Stromal cell of bone marrow (primary cell): ENCODE measurements around the gene PPFIA1.
"Not testable (repeated sequence)": the region's sequence is repeated elsewhere in the genome, so short reads cannot be mapped to it uniquely, and the experiment has no call there.

ENCODE experiments used
- DNase-seq: peaks from one replicate; pipeline ENCODE4 v3.0.0-alpha.2; 2012; ENCODE audit warnings: low read depth

PPFIA1 gene

DNA sequence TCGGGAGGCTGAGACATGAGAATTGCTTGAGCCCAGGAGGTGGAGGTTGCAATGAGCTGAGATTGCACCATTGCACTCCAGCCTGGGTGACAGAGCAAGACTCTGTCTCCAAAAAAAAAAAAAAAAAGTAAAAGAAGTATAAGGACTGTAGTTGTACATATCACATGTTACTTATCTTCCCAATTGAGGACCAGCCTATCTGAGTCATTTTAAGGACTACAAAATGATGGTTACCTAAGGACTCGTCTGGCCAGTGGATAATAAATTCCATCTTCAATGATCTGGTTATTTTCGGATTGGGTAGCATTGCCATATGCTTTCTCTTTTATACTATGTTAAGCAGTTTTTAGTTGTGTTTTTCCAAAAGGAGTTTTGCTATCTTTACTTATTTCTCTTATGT lies 55.3 kb downstream of the PPFIA1 start:
- DNase-seq = no peak

DNA sequence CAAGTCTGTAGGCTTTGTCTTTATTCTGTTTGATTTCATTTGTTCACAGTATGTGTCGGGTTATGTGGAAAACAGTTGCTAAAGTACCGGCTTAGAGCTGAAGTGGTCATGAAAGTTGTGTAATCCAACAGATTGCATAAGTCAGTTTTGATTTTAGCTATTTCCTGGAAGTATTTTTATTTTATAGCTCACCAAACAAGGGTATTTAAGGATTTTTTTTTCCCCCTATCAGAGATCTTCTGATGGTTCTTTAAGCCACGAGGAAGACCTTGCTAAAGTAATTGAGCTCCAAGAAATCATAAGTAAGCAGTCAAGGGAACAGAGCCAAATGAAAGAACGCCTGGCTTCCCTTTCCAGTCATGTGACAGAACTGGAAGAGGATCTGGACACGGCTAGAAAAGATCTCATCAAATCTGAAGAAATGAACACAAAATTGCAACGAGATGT lies 55.9 kb downstream of the PPFIA1 start:
- peak; percentile 78 for DNase-seq

DNA sequence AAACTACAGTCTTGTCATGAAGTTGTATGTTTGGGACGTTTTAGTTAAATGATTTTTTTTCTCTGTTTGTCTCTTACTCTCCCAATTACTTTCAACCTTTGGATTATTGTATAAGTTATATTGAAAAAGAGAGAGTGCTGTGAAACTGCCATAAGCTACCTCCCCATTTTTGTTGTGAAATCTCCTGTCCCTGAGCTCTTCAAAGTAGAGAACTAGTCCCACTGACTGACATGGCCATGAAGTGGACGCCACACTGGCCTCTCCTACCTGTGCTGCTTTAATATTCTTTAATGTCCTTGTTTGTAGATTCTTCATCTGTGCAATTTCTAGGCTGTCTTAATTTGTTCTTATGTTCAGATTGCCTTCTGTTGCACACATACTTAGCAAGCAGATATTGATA lies 56.3 kb downstream of the PPFIA1 start:
- DNase-seq = no peak

- no peak for DNase-seq
Measured at GRCh38 chr11:70327717-70328116, 57.2 kb downstream of the PPFIA1 start.

DNA sequence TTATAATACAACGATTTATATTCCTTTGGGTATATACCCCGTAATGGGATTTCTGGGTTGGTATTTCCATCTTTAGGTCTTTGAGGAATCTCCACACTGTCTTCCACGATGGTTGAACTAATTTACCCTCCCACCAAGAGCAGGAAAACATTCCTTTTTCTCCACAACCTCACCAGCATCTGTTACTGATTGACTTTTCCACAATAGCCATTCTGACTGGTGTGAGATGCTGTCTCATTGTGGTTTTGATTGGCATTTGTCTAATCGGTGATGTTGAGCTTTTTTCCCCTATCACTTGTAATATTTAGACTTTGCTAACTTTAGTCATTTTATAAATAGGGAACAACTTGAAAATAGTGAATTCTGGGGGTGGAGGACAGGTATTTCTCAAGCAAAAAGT lies 58.1 kb downstream of the PPFIA1 start:
- DNase-seq = no peak

DNA sequence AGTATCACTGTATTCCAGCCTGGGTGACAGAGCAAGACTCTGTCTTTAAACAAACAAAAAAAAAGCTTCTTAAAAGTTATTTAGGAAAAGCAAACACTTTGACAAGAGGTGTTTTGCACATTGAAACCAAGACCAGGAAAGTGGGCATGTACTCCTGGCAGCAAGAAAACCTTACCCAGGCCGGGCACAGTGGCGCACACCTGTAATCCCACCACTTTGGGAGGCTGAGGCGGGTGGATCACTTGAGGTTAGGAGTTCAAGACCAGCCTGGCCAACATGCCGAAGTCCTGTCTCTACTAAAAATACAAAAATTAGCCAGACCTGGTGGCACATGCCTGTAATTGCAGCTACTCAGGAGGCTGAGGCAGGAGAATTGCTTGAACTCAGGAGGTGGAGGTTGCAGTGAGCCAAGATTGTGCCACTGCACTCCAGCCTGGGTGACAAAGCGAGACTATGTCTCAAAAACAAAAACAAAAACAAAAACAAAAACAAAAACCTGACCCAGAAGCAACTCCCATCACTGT lies 60.9 kb downstream of the PPFIA1 start:
- DNase-seq = not testable (repeated sequence)

DNA sequence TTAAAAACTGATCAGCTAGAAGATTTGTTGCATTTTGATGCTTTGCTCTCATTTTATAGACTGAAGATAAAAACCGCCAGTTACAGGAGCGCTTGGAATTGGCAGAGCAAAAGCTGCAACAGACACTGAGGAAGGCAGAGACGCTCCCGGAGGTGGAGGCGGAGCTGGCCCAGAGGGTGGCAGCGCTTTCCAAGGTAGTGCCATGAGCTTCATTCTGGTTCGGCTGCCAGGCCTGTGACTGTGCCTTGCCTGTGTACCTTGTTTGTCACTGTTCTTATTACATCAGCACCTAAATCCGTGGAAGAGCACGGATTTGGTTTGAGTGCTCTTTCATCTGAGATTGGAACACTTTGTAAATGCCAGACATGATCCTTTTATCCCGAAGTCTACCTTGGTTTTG lies 61.4 kb downstream of the PPFIA1 start:
- no peak for DNase-seq

GRCh38 chr11:70332567-70332966 lies 62.1 kb downstream of the PPFIA1 start:
- no peak for DNase-seq

- no peak for DNase-seq
Measured at GRCh38 chr11:70333261-70333660, 62.8 kb downstream of the PPFIA1 start.

GRCh38 chr11:70334351-70334995 lies 64.0 kb downstream of the PPFIA1 start:
- no peak for DNase-seq

GRCh38 chr11:70335511-70335910 lies 65.0 kb downstream of the PPFIA1 start:
- no peak for DNase-seq

DNA sequence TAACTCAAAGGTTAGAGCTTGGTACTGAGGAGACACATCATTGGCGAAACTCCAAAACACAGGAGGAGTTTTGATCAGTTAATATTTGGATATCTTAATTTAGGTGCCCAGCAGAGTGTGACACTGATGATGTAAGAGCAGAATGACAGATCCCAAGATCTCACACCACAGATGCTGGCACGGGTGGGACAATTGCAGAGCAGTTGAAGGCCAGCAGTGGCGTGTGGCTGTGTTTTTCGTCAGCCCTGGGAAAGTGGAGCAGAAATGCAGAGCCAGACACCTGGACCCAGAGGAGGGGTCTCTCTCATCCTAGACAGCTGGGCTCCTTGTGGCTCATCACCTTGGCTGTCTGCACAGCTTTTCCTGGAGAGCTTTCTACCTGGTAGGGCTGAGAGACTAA lies 68.1 kb downstream of the PPFIA1 start:
- DNase-seq = no peak

GRCh38 chr11:70339066-70339465 lies 68.6 kb downstream of the PPFIA1 start:
- DNase-seq = no peak

GRCh38 chr11:70341881-70342429 lies 71.5 kb downstream of the PPFIA1 start:
- no peak for DNase-seq

DNA sequence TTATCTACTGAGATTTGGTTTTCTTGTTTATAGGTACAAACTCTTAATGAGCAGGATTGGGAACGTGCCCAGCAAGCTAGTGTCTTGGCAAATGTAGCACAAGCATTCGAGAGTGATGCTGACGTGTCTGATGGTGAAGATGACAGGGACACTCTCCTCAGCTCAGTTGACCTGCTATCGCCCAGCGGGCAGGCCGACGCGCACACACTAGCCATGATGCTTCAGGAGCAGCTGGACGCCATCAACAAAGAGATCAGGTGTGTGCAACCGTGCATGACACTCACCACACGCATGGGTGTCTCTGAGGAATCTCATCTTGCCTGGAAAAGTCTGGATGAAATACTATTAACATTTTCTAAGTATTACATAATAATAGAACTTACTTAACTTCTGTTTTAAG lies 73.1 kb downstream of the PPFIA1 start:
- DNase-seq = no peak

DNA sequence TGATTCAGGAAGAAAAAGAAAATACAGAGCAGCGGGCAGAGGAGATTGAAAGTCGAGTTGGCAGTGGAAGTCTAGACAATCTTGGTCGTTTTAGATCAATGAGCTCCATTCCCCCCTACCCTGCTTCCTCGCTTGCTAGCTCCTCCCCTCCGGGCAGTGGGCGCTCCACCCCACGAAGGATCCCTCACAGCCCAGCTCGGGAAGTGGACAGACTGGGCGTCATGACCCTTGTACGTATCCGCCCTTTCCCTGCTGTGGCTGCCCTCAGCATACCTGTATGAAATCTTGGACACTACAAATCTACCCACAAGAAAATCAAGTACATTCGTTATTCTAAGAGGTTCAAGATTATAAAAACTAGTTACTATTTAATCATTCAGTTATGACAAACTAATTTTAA lies 77.7 kb downstream of the PPFIA1 start:
- no peak for DNase-seq

DNA sequence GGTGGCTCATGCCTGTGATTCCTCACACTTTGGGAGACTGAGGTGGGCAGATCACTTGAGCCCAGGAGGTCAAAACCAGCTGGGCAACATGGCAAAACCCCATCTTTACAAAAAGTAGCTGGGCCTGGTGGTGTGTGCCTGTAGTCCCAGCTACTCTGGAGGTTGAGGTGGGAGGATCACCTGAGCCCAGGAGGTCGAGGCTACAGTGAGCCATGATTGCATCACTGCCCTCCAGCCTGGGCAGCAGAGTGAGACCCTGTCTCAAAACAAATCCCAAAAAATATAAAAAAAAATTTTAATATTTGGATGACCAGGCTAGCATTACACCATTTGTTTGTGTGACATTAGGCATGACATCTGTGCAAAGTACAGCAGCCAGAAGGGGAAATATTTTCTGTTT lies 78.1 kb downstream of the PPFIA1 start:
- DNase-seq = no peak

DNA sequence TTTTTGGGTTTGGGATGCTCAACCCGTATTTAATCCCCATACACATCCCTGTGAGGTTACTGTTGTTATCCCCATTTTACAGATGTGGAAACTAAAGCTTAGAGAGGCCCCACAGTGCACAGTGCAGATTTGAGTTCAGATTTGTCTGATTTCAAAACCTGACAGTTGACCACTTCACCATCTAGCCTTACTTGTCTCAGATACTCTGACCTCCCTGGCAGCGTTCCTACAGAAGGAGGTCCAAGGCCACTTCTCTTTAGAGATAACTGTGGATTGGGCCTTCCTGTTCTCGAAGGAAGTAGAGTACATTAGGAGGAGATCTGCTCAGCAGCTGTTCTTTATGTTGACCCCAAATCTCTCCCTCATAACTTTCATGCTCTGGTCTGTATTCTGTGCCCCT lies 81.2 kb downstream of the PPFIA1 start:
- no peak for DNase-seq

GRCh38 chr11:70352100-70352499 lies 81.6 kb downstream of the PPFIA1 start:
- no peak for DNase-seq

DNA sequence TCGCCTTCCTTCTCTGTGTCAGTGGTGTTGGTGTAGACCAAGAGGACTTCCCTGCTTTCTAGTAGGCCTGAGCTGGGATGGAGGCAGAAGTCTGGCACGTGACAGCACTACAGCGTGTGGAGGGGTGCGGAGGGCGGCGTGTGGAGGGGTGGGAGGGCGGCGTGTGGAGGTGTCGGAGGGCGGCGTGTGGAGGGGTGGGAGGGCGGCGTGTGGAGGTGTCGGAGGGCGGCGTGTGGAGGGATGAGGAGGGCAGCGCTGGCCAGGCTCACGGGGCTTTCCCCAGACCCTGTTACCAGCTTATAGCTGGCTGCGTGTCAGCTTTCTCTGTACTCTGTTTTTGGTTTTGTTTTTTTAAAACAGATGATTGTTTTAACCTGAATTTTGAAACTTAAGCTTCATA lies 82.1 kb downstream of the PPFIA1 start:
- no peak for DNase-seq

- no peak for DNase-seq
Measured at GRCh38 chr11:70353329-70353728, 82.8 kb downstream of the PPFIA1 start.

DNA sequence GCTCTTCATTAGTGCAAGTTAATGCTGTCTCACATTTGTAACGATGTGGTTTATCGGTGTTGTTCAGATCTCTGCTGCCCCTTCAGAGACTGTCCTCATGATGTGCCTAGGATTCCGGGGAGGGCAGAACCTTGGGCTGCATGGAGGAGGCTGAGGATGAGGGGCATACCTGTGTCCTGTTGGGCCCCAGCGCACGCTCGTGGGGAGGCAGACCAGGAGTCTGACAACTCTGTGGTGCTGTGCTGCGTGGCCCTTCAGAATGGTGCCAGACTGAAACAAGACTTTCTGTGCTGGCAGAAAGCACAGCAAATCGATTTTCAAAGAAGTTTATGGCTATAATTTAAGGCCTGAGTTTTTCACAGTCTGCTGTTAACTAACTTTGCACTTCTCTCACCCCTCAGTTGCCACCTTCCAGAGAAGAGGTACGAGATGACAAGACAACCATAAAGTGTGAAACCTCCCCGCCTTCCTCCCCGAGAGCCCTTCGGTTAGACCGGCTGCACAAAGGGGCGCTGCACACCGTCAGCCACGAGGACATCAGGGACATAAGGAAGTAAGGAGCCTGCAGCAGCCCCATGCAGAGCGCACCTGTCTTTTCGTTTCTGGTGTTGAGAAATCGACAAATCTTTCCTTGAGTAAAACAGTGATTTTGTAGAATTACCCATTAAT lies 83.5 kb downstream of the PPFIA1 start:
- no peak for DNase-seq

GRCh38 chr11:70354629-70355028 lies 84.1 kb downstream of the PPFIA1 start:
- no peak for DNase-seq

DNA sequence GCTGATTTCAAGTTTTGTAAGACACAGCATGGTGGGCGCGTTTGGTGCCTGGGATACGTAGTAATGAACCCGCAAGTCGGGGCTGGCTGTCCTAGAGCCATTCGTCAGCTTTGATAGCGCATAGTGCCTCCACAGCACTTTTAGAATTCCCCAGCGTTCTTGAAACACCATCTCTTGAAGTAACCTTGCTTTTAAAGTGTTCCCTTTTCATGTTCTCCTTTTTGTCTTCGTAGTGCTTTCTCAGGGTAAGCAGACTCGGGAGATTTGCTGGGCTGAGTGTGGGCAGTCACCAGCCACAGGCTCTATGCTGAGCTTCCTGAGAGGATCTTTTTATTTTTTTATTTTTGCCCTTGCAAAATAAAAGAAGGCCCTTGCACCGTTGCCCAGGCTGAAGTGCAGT lies 88.3 kb downstream of the PPFIA1 start:
- DNase-seq = no peak
